ENCODE results near the gene KLK7. TPM values are rescaled to one million over a fixed set of nuclear protein-coding genes. Genes with fewer than 3 reads are reported as not detected.

Gene KLK7
- total and polyA plus RNA-seq, 12 donors = 0.03 to 0.06 TPM; not detected in 10

GRCh38 chr19:51005248-51005647 lies 21.5 kb upstream of the KLK7 start:
- TF ChIP-seq CTCF (IDR thresholded peaks at IDR 0.05) (no peak), POLR2A (IDR thresholded peaks at IDR 0.05) (no peak)
- DNase-seq = no peak
- WGBS, 4 donors = 69 to 93% (median 81%) methylated on average over 1 of the region's 1 CpG
- Histone ChIP-seq H3K27me3 (peaks cover 21% of the 10 kb centered on the region), H3K4me1 (replicated peaks in 1 of 2) (no peaks in the 10 kb centered on the region), H3K27ac (no peak overlapping the region), H3K9me3 (replicated peaks in 1 of 3) (no peaks in the 10 kb centered on the region), H3K36me3 (replicated peaks in 1 of 2) (no peaks in the 10 kb centered on the region), H3K4me3 (no peak overlapping the region)
- intact Hi-C loops (cut with DNase I) = no loop called here

GRCh38 chr19:51003316-51003715 lies 19.6 kb upstream of the KLK7 start:
- intact Hi-C loops (cut with DNase I) = no loop called here

GRCh38 chr19:51002542-51003311 lies 19.0 kb upstream of the KLK7 start:
- WGBS, 4 donors = 38 to 61% (median 57%) methylated on average over 12 to 42 of the region's 42 CpGs
- H3K27me3 ChIP-seq = peaks cover 28% of the 10 kb centered on the region
- H3K4me1 ChIP-seq (replicated peaks in 1 of 2) = no peaks in the 10 kb centered on the region
- intact Hi-C loops (cut with DNase I) = no loop called here
- H3K27ac ChIP-seq = no peak overlapping the region
- H3K4me3 ChIP-seq = no peak overlapping the region
- no peaks in the 10 kb centered on the region for H3K36me3 ChIP-seq (replicated peaks in 1 of 2)
- no peaks in the 10 kb centered on the region for H3K9me3 ChIP-seq (replicated peaks in 1 of 3)
- TF ChIP-seq CTCF (IDR thresholded peaks at IDR 0.05) (no peak), POLR2A (IDR thresholded peaks at IDR 0.05) (no peak)
- no peak for DNase-seq

More at GRCh38 chr19:51003316-51003715, 19.6 kb upstream of the KLK7 start:
- Histone ChIP-seq H3K27ac (no peak overlapping the region), H3K4me1 (replicated peaks in 1 of 2) (no peaks in the 10 kb centered on the region), H3K4me3 (no peak overlapping the region), H3K36me3 (replicated peaks in 1 of 2) (no peaks in the 10 kb centered on the region), H3K27me3 (peaks cover 28% of the 10 kb centered on the region), H3K9me3 (replicated peaks in 1 of 3) (no peaks in the 10 kb centered on the region)
- DNase-seq = no peak
- 69 to 84% (median 74%) methylated on average over 6 to 7 of the region's 7 CpGs for WGBS, 4 donors
- TF ChIP-seq CTCF (IDR thresholded peaks at IDR 0.05) (no peak), POLR2A (IDR thresholded peaks at IDR 0.05) (no peak)

- DNase-seq = no peak
- Histone ChIP-seq H3K4me1 (replicated peaks in 1 of 2) (no peaks in the 10 kb centered on the region), H3K36me3 (replicated peaks in 1 of 2) (no peaks in the 10 kb centered on the region), H3K4me3 (no peak overlapping the region), H3K27ac (no peak overlapping the region), H3K9me3 (replicated peaks in 1 of 3) (no peaks in the 10 kb centered on the region), H3K27me3 (peaks cover 28% of the 10 kb centered on the region)
- intact Hi-C loops (cut with DNase I) = no loop called here
- TF ChIP-seq POLR2A (IDR thresholded peaks at IDR 0.05) (no peak), CTCF (IDR thresholded peaks at IDR 0.05) (no peak)
- 24 to 43% (median 38%) methylated on average over 12 of the region's 12 CpGs for WGBS, 4 donors
Measured at GRCh38 chr19:51002089-51002532, 18.4 kb upstream of the KLK7 start.
